Measurements from ENCODE around the gene SMIM11.
A peak's percentile ranks its signal among the peaks of the same experiment; 100 is the strongest.
"Not testable (repeated sequence)": the region's sequence is repeated elsewhere in the genome, so short reads cannot be mapped to it uniquely, and the experiment has no call there.

Gene SMIM11

GRCh38 chr21:34374940-34375618 is at the start of gene SMIM11:
Gene SMIM11 (plus strand): TSS chr21:34375507. CDS start chr21:34379505, 3,998 bp downstream.
- DNase-seq = not testable (repeated sequence)

GRCh38 chr21:34330055-34330454 is 45.3 kb upstream of the SMIM11 start:
- DNase-seq = no peak

GRCh38 chr21:34331726-34332125 is 43.6 kb upstream of the SMIM11 start:
- no peak for DNase-seq

- DNase-seq = no peak
These were observed 43.0 kb upstream of the SMIM11 start for GRCh38 chr21:34332347-34332746.

GRCh38 chr21:34333121-34333739 is 42.1 kb upstream of the SMIM11 start:
- DNase-seq = peak in 1 of 56 donors; percentile 6

GRCh38 chr21:34335316-34335715 is 40.0 kb upstream of the SMIM11 start:
- peak in 2 of 56 donors; percentile 7 to 17 for DNase-seq

GRCh38 chr21:34336245-34336644 is 39.1 kb upstream of the SMIM11 start:
- no peak for DNase-seq

GRCh38 chr21:34336756-34337391 is 38.4 kb upstream of the SMIM11 start:
- no peak for DNase-seq

- DNase-seq = no peak
These were observed 37.6 kb upstream of the SMIM11 start for GRCh38 chr21:34337741-34338140.

- DNase-seq = no peak
These were observed 37.1 kb upstream of the SMIM11 start for GRCh38 chr21:34338226-34338625.

GRCh38 chr21:34340061-34340460 is 35.2 kb upstream of the SMIM11 start:
- DNase-seq = no peak

GRCh38 chr21:34342476-34342875 is 32.8 kb upstream of the SMIM11 start:
- no peak for DNase-seq

- no peak for DNase-seq
These were observed 32.0 kb upstream of the SMIM11 start for GRCh38 chr21:34343347-34343746.

GRCh38 chr21:34343838-34344381 is 31.4 kb upstream of the SMIM11 start:
- DNase-seq = peak in 41 of 56 donors; percentile 9 to 64 (median 38)

GRCh38 chr21:34344584-34344983 is 30.7 kb upstream of the SMIM11 start:
- no peak for DNase-seq

GRCh38 chr21:34345091-34345871 is 30.0 kb upstream of the SMIM11 start:
- DNase-seq = no peak

- DNase-seq = peak in 2 of 56 donors; percentile 6 to 32
These were observed 29.4 kb upstream of the SMIM11 start for GRCh38 chr21:34345892-34346291.

GRCh38 chr21:34348890-34349519 is 26.3 kb upstream of the SMIM11 start:
- no peak for DNase-seq

GRCh38 chr21:34351786-34352241 is 23.5 kb upstream of the SMIM11 start:
- DNase-seq = peak in 39 of 56 donors; percentile 8 to 64 (median 31)

- no peak for DNase-seq
These were observed 22.8 kb upstream of the SMIM11 start for GRCh38 chr21:34352556-34352955.

- no peak for DNase-seq
These were observed 22.1 kb upstream of the SMIM11 start for GRCh38 chr21:34353182-34353581.

All from nucleus accumbens (tissue), 56 donors.